Measurements from ENCODE around the gene CDPF1. TPM values are rescaled to one million over a fixed set of nuclear protein-coding genes. Genes with fewer than 3 reads are reported as not detected.
A peak's percentile ranks its signal among the peaks of the same experiment; 100 is the strongest.

CDPF1 gene
- total and polyA plus RNA-seq, 12 donors: 6.3 to 12.7 (median 7.6) TPM

DNA sequence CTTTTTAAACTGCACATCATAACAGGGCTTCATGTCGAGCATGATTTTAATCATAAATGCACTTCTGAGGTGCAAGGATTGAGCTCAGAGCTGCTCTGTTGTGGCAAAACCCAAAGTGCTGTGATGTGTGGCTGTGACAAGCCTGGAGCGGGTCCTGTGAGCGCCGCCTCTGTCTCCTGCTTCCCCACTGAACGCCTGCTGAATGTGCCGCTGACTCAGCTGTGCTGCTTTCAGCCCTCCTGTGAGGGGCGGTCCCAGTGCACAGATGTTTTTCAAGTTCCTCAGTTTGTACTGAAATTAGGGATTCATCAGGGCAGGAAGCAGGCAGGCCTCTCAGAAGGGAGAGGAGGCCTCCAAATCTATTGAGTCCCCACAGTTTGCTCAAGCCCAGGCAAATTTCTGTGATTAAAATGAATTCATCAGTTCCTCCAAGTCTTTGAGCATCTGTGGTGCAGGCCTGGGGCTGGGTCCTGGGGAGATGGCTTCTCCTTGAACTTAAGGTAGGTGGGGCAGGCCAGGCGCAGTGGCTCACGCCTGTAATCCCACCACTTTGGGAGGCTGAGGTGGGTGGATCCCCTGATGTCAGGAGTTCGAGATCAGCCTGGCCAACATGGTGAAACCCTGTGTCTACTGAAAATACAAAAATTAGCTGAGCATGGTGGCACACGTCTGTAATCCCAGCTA lies 43.6 kb upstream of the CDPF1 start:
- Histone ChIP-seq H3K27ac (peak overlapping the region in 4 of 10 donors; percentile 34 to 76 (median 48)), H3K27me3 (no peaks in the 10 kb centered on the region), H3K4me1 (peaks cover 11 to 50% (median 33%) of the 10 kb centered on the region in 9 donors), H3K4me3 (no peak overlapping the region), H3K9me3 (peaks cover 0 to 12% (median 0%) of the 10 kb centered on the region in 11 donors), H3K36me3 (peaks cover 0 to 44% (median 20%) of the 10 kb centered on the region in 9 donors)
- TF ChIP-seq, protein P1, sequence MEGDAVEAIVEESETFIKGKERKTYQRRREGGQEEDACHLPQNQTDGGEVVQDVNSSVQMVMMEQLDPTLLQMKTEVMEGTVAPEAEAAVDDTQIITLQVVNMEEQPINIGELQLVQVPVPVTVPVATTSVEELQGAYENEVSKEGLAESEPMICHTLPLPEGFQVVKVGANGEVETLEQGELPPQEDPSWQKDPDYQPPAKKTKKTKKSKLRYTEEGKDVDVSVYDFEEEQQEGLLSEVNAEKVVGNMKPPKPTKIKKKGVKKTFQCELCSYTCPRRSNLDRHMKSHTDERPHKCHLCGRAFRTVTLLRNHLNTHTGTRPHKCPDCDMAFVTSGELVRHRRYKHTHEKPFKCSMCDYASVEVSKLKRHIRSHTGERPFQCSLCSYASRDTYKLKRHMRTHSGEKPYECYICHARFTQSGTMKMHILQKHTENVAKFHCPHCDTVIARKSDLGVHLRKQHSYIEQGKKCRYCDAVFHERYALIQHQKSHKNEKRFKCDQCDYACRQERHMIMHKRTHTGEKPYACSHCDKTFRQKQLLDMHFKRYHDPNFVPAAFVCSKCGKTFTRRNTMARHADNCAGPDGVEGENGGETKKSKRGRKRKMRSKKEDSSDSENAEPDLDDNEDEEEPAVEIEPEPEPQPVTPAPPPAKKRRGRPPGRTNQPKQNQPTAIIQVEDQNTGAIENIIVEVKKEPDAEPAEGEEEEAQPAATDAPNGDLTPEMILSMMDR (IDR thresholded peaks at IDR 0.05): no peak
- DNase-seq: peak in 1 of 2 donors; percentile 53
- intact Hi-C loops (cut with DNase I): loop anchor here in 1 of 10 donors (5.0 kb wide), 1 partner anchor 36 kb away; no protein-coding TSS in a partner anchor
- no peak for ATAC-seq
- 78 to 86% methylated on average over 11 of the region's 11 CpGs for WGBS, 2 donors

DNA sequence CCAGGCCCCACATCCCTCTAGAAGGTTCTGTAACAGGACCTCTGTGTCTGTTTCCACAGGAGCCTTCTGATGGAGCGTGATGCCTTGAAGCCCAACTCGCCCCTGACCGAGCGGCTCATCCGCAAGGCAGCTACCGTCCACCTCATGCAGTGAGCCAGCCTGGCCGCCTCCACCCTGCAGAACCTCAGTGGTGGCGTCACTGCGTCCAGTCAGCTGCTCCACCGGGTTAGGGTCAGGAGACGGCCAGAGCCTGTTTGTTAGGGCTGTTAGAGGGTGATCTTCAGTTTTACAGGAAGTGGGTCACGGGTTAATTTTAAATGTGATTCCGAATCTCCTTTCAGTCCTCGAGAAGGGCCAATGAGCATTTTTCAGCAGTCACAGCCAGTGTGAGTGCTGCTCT lies 42.6 kb upstream of the CDPF1 start:
- Histone ChIP-seq H3K4me3 (no peak overlapping the region), H3K27me3 (no peaks in the 10 kb centered on the region), H3K27ac (peak overlapping the region in 2 of 10 donors; percentile 12 to 76), H3K36me3 (peaks cover 0 to 50% (median 20%) of the 10 kb centered on the region in 9 donors), H3K4me1 (peaks cover 16 to 54% (median 43%) of the 10 kb centered on the region in 9 donors), H3K9me3 (peaks cover 0 to 12% (median 0%) of the 10 kb centered on the region in 11 donors)
- ATAC-seq (no peak), DNase-seq (no peak)
- intact Hi-C loops (cut with DNase I): loop anchor here in 1 of 10 donors (5.0 kb wide), 1 partner anchor 35 kb away; no protein-coding TSS in a partner anchor
- TF ChIP-seq, protein P1 (IDR thresholded peaks at IDR 0.05): no peak
- WGBS, 2 donors: 93 to 94% methylated on average over 14 of the region's 14 CpGs

DNA sequence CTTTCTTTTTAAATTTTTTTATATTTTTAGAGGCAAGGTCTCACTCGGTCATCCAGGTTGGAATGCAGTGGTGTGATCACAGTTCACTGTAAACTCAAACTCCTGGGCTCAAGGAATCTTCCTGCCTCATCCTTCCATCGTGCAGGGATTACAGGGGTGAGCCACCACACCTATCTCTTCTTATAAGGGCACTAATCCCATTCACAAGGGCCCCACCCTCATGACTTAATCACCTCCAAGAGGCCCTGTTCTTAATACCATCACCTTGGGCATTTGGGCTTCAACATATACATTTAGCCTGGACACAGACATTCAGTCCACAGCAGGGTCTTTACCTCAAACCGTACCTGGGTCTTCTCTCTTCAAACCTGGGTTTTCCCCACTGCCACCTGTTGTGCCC lies 42.1 kb upstream of the CDPF1 start:
- intact Hi-C loops (cut with DNase I): loop anchor here in 1 of 10 donors (5.0 kb wide), 1 partner anchor 35 kb away; no protein-coding TSS in a partner anchor
- peak overlapping the region in 1 of 10 donors; percentile 76 for H3K27ac ChIP-seq
- TF ChIP-seq, protein P1 (IDR thresholded peaks at IDR 0.05): no peak
- no peaks in the 10 kb centered on the region for H3K27me3 ChIP-seq
- H3K4me3 ChIP-seq: no peak overlapping the region
- peaks cover 0 to 52% (median 20%) of the 10 kb centered on the region in 9 donors for H3K36me3 ChIP-seq
- DNase-seq (no peak), ATAC-seq (no peak)
- peaks cover 20 to 57% (median 44%) of the 10 kb centered on the region in 9 donors for H3K4me1 ChIP-seq
- 97 to 100% methylated on average over 3 of the region's 3 CpGs for WGBS, 2 donors
- H3K9me3 ChIP-seq: peaks cover 0 to 12% (median 0%) of the 10 kb centered on the region in 11 donors

DNA sequence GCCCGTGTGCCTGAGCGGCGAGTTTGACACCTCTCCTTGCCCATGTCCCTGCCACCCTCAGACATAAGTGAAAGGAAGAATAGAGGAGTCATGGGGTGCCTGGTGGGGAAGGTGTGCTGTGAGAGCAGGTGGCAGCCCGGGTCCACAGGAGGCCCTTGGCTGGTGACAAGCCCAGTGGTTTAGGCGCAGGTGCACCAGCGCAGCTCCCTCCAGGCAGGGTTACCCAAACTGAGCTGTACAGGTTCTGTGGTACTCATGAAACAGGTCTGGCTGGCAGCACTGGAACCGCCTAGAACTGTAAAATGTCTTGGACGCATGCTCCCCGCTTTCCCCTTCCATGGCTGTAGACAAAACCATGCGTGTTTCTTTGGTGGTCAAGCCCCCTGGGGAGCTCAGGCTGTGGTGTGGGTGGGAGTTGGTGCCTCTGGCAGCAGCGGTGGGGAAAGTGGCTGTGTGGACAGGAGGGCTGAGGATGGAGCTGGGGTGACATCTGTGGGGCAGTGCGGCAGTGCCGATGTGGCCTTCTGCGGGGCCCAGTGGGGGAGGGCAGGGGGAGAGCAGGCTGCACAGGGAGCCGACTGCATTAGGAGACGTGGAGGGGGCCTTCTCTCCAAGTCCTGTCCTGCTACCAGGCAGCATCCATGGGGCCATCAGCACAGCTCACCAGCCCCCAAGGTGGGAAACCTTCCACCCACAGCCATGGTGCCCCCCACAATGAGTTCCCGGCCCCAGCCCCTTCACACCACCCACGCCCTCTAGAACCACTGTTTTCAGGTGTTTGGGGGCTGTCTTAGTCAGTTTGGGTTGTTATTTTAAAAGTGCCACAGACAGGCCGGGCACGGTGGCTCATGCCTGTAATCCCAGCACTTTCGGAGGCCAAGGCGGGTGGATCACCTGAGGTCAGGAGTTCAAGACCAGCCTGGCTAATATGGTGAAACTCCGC lies 41.0 kb upstream of the CDPF1 start:
- H3K4me1 ChIP-seq: peaks cover 14 to 53% (median 37%) of the 10 kb centered on the region in 9 donors
- H3K4me3 ChIP-seq: no peak overlapping the region
- DNase-seq: no peak
- 88 to 93% methylated on average over 21 to 23 of the region's 23 CpGs for WGBS, 2 donors
- peak in 1 of 8 donors; percentile 3 for ATAC-seq
- no peaks in the 10 kb centered on the region for H3K27me3 ChIP-seq
- peaks cover 0 to 12% (median 0%) of the 10 kb centered on the region in 11 donors for H3K9me3 ChIP-seq
- TF ChIP-seq, protein P1 (IDR thresholded peaks at IDR 0.05): no peak
- H3K36me3 ChIP-seq: peaks cover 0 to 62% (median 20%) of the 10 kb centered on the region in 9 donors
- H3K27ac ChIP-seq: peak overlapping the region in 8 of 10 donors; percentile 9 to 89 (median 58)
- intact Hi-C loops (cut with DNase I): loop anchor here in 1 of 10 donors (5.0 kb wide), 1 partner anchor 34 kb away; no protein-coding TSS in a partner anchor

Measured in heart right ventricle (tissue), 16 donors.